ENCODE data around the gene METTL14.

METTL14 gene

GRCh38 chr4:118729287-118730286 lies 44.4 kb downstream of the METTL14 start:
- Histone ChIP-seq H3K36me3 (ENCODE audit: insufficient read depth) (peaks cover 10% of the 10 kb centered on the region; the same call in 1 of the 2 replicates), H2AFZ (ENCODE audit: low read depth) (no peak overlapping the region), H3K27ac (no peak overlapping the region), H3K27me3 (ENCODE audit: insufficient read depth, low read depth) (no peaks in the 10 kb centered on the region), H3K79me2 (ENCODE audit: insufficient read depth, low read depth) (no peaks in the 10 kb centered on the region), H3K9ac (no peak overlapping the region), H3K4me1 (ENCODE audit: low read depth, poor library complexity, severe bottlenecking) (peaks cover 13% of the 10 kb centered on the region), H3K4me2 (no peak overlapping the region), H4K20me1 (ENCODE audit: insufficient read depth) (no peaks in the 10 kb centered on the region), H3K4me3 (IDR thresholded peaks at IDR 0.05; ENCODE audit: insufficient read depth, low read depth, low read length) (no peak overlapping the region)
- TF ChIP-seq CTCF (conservative IDR thresholded peaks at IDR 0.05; ENCODE audit: low read depth, low read length) = no peak

DNA sequence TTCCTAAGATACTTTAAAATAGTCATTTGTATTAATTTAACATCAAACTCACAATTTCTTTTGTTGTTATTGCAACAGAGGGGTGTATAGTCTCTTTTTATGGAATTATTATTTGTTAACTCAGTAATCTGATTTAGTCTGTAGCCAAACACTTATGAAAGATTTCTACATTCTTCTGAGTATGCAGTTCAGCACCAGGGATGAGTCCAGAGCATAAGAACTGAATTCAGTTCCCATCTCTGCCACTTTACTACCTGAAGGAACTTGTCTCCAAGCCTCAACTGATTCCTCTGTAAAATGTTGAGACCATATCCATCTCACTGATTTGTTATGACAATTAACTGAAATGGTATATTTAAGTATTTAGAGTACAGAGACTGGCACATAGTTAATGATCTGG lies 45.5 kb downstream of the METTL14 start:
- no peaks in the 10 kb centered on the region for H3K79me2 ChIP-seq (ENCODE audit: insufficient read depth, low read depth)
- peaks cover 10% of the 10 kb centered on the region; the same call in 1 of the 2 replicates for H3K36me3 ChIP-seq (ENCODE audit: insufficient read depth)
- peaks cover 13% of the 10 kb centered on the region for H3K4me1 ChIP-seq (ENCODE audit: low read depth, poor library complexity, severe bottlenecking)
- no peak for TF ChIP-seq CTCF (conservative IDR thresholded peaks at IDR 0.05; ENCODE audit: low read depth, low read length)
- no peaks in the 10 kb centered on the region for H4K20me1 ChIP-seq (ENCODE audit: insufficient read depth)
- no peak overlapping the region for H3K9ac ChIP-seq
- H3K4me2 ChIP-seq = no peak overlapping the region; the same call in 1 of the 2 replicates
- no peak overlapping the region for H3K4me3 ChIP-seq (IDR thresholded peaks at IDR 0.05; ENCODE audit: insufficient read depth, low read depth, low read length)
- H3K27ac ChIP-seq = no peak overlapping the region
- no peak overlapping the region for H2AFZ ChIP-seq (ENCODE audit: low read depth)
- H3K27me3 ChIP-seq (ENCODE audit: insufficient read depth, low read depth) = no peaks in the 10 kb centered on the region

- H3K9ac ChIP-seq = no peak overlapping the region
- H3K4me2 ChIP-seq = no peak overlapping the region
- H2AFZ ChIP-seq (ENCODE audit: low read depth) = no peak overlapping the region
- H4K20me1 ChIP-seq (ENCODE audit: insufficient read depth) = no peaks in the 10 kb centered on the region
- H3K36me3 ChIP-seq (ENCODE audit: insufficient read depth) = peaks cover 10% of the 10 kb centered on the region; the same call in 1 of the 2 replicates
- no peak overlapping the region for H3K27ac ChIP-seq
- H3K4me1 ChIP-seq (ENCODE audit: low read depth, poor library complexity, severe bottlenecking) = peaks cover 13% of the 10 kb centered on the region
- H3K79me2 ChIP-seq (ENCODE audit: insufficient read depth, low read depth) = no peaks in the 10 kb centered on the region
- H3K27me3 ChIP-seq (ENCODE audit: insufficient read depth, low read depth) = no peaks in the 10 kb centered on the region
- TF ChIP-seq CTCF (conservative IDR thresholded peaks at IDR 0.05; ENCODE audit: low read depth, low read length) = no peak
- H3K4me3 ChIP-seq (IDR thresholded peaks at IDR 0.05; ENCODE audit: insufficient read depth, low read depth, low read length) = no peak overlapping the region
Observed at GRCh38 chr4:118732591-118733330, 47.6 kb downstream of the METTL14 start.

DNA sequence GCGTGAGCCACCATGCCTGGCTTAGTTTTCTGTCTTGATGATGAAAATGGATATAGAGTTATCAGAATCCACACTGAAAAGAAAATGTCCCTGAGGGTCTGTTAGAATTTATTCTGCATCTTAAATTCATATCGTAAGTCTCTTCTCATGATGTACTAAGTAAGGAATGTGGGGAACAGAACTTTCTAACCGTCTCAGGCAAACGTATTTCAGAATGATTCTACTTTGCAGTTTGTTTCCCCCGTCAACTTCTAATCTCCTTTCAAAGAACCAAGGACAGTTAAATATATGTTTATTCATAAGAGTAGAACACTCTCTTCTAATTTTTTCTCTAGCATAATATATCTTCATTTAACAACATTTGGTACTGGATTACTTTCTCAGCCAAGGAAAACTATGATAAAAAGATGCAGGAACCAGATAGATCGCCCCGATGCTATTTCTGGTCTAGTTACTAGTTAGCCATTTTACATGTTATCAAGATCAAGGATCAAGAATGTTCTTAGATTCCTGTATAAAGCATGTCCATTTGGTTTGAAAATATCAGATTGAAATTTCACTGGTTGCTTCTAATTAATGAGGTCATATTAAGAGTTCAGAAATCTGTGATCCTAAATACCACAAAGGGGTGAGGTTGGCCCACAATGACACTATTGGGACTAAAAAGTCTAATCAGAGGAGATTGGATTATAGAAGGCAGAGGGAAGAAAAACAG lies 49.5 kb downstream of the METTL14 start:
- H3K4me2 ChIP-seq = no peak overlapping the region
- no peaks in the 10 kb centered on the region for H3K79me2 ChIP-seq (ENCODE audit: insufficient read depth, low read depth)
- H3K36me3 ChIP-seq (ENCODE audit: insufficient read depth) = no peaks in the 10 kb centered on the region; the same call in 1 of the 2 replicates
- H3K27me3 ChIP-seq (ENCODE audit: insufficient read depth, low read depth) = no peaks in the 10 kb centered on the region
- H3K4me3 ChIP-seq (IDR thresholded peaks at IDR 0.05; ENCODE audit: insufficient read depth, low read depth, low read length) = no peak overlapping the region
- H3K9ac ChIP-seq = no peak overlapping the region
- no peak overlapping the region for H2AFZ ChIP-seq (ENCODE audit: low read depth)
- no peaks in the 10 kb centered on the region for H4K20me1 ChIP-seq (ENCODE audit: insufficient read depth)
- peaks cover 12% of the 10 kb centered on the region for H3K4me1 ChIP-seq (ENCODE audit: low read depth, poor library complexity, severe bottlenecking)
- no peak for TF ChIP-seq CTCF (conservative IDR thresholded peaks at IDR 0.05; ENCODE audit: low read depth, low read length)
- no peak overlapping the region for H3K27ac ChIP-seq
